Astrocyte (in vitro differentiated cells and primary cell): ENCODE results near the gene LRRC4C. TPM values are rescaled to one million over a fixed set of nuclear protein-coding genes. Genes with fewer than 3 reads are reported as not detected.
A peak's percentile ranks its signal among the peaks of the same experiment; 100 is the strongest.

Experiments
- DNase-seq: peaks from one replicate; pipeline ENCODE4 v3.0.0-alpha.2; 2010; ENCODE audit warnings: low read depth
- FAIRE-seq: peaks from 2 replicates; lab custom pipeline; 2011; peaks lifted over from hg19 to GRCh38; lab: Jason Lieb, UNC
- H2AFZ ChIP-seq: 2 replicates; pipeline ENCODE4 v1.6.0; 2012; ENCODE audit warnings: low read depth, low read length, inconsistent platforms
- H3K27ac ChIP-seq: 2 replicates; pipeline ENCODE4 v1.5.1; 2011; ENCODE audit warnings: low read depth, low read length, inconsistent platforms
- H3K27me3 ChIP-seq: 2 replicates; pipeline ENCODE4 v1.6.0; 2011; ENCODE audit warnings: low read length, inconsistent platforms; ENCODE audit not compliant: insufficient read depth
- H3K36me3 ChIP-seq: 2 replicates; pipeline ENCODE4 v1.5.1; 2011; ENCODE audit warnings: low read length, inconsistent platforms; ENCODE audit not compliant: insufficient read depth
- H3K4me1 ChIP-seq: 2 replicates; pipeline ENCODE4 v1.5.1; 2011; ENCODE audit warnings: low read length, inconsistent platforms; ENCODE audit not compliant: insufficient read depth
- H3K4me2 ChIP-seq: 2 replicates; pipeline ENCODE4 v1.6.0; 2012; ENCODE audit warnings: low read length, inconsistent platforms
- H3K4me3 ChIP-seq: 2 replicates; pipeline ENCODE4 v1.5.1; 2011; ENCODE audit warnings: low read depth, mild to moderate bottlenecking, low read length, inconsistent platforms; ENCODE audit not compliant: insufficient read depth
- H3K79me2 ChIP-seq: 2 replicates; pipeline ENCODE4 v1.6.0; 2012; ENCODE audit warnings: mild to moderate bottlenecking, low read length, inconsistent platforms; ENCODE audit not compliant: insufficient read depth
- H3K9ac ChIP-seq: 2 replicates; pipeline ENCODE4 v1.6.0; 2012; ENCODE audit warnings: mild to moderate bottlenecking, low read length, inconsistent platforms
- H3K9me3 ChIP-seq: 2 replicates; pipeline ENCODE4 v1.5.1; 2012; ENCODE audit warnings: low read depth, mild to moderate bottlenecking, low read length, inconsistent platforms; ENCODE audit not compliant: insufficient read depth
- H4K20me1 ChIP-seq: 2 replicates; pipeline ENCODE4 v1.6.0; 2012; ENCODE audit warnings: low read length, inconsistent platforms; ENCODE audit not compliant: insufficient read depth
- H3K27ac Mint-ChIP-seq: one replicate; pipeline ENCODE4 v1.8.0; 2021; ENCODE audit warnings: mild to moderate bottlenecking, mixed read lengths; ENCODE audit not compliant: unreplicated experiment
- H3K27me3 Mint-ChIP-seq: one replicate; pipeline ENCODE4 v1.8.0; 2021; ENCODE audit warnings: low read depth, mixed read lengths; ENCODE audit not compliant: unreplicated experiment
- H3K36me3 Mint-ChIP-seq: one replicate; pipeline ENCODE4 v1.8.0; 2021; ENCODE audit warnings: low read depth, mixed read lengths; ENCODE audit not compliant: unreplicated experiment
- H3K4me1 Mint-ChIP-seq: one replicate; pipeline ENCODE4 v1.8.0; 2021; ENCODE audit warnings: low read depth, mixed read lengths; ENCODE audit not compliant: unreplicated experiment
- H3K4me3 Mint-ChIP-seq: one replicate; pipeline ENCODE4 v1.8.0; 2021; ENCODE audit warnings: mild to moderate bottlenecking, moderate library complexity, mixed read lengths; ENCODE audit not compliant: unreplicated experiment
- H3K9me3 Mint-ChIP-seq: one replicate; pipeline ENCODE4 v1.8.0; 2021; ENCODE audit warnings: mild to moderate bottlenecking, mixed read lengths; ENCODE audit not compliant: unreplicated experiment
- EZH2 ChIP-seq: IDR thresholded peaks from 2 replicates; pipeline ENCODE4 v1.6.1; 2012; ENCODE audit warnings: mild to moderate bottlenecking, low read length, inconsistent platforms; ENCODE audit not compliant: insufficient read depth
- total RNA-seq: library from RNA; stranded (reverse); gene quantifications from 2 replicates; pipeline ENCODE4 v1.2.1, GENCODE V29; 2021
- TF ChIP-seq, protein P1 (sequence below): IDR thresholded peaks from 2 replicates; pipeline ENCODE4 v1.5.1; 2011; ENCODE audit warnings: low read depth, mild to moderate bottlenecking, inconsistent platforms, low read length, moderate library complexity; ENCODE audit not compliant: insufficient read depth

Gene LRRC4C
- total RNA-seq, 1 donor from 2014 or later: 9.0 TPM

DNA sequence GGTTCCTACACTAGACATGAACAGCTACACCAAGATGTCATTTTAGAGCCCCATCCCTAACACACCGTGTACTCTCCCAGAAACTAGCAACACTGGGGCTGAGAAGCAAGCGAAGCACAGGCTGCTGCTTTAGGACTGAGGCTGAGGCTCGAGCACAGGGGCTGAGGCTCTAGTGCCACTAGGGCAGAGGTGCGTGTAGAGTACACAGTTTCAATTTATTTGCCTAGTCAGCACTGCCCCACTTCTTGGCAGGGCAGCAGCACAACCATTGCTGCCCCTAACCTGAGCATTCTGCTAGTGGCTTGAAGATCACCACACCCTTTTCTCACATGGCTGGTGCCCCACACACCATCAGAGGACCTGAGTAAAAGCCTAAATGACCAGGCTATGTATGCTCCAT lies 713.2 kb downstream of the LRRC4C start:
- Histone ChIP-seq H3K4me3 (no peak overlapping the region), H3K27ac (no peak overlapping the region), H2AFZ (no peak overlapping the region), H3K9ac (no peak overlapping the region), H3K36me3 (no peaks in the 10 kb centered on the region), H3K4me2 (no peak overlapping the region), H4K20me1 (no peaks in the 10 kb centered on the region), H3K4me1 (no peaks in the 10 kb centered on the region), H3K79me2 (no peaks in the 10 kb centered on the region), H3K27me3 (no peaks in the 10 kb centered on the region), H3K9me3 (no peaks in the 10 kb centered on the region)
- no peak overlapping the region for H3K27ac Mint-ChIP-seq
- no peak for FAIRE-seq
- no peak for DNase-seq
- no peaks in the 10 kb centered on the region for H3K36me3 Mint-ChIP-seq
- no peaks in the 10 kb centered on the region for H3K4me1 Mint-ChIP-seq
- no peak overlapping the region for H3K4me3 Mint-ChIP-seq
- no peaks in the 10 kb centered on the region for H3K9me3 Mint-ChIP-seq
- TF ChIP-seq, protein P1, sequence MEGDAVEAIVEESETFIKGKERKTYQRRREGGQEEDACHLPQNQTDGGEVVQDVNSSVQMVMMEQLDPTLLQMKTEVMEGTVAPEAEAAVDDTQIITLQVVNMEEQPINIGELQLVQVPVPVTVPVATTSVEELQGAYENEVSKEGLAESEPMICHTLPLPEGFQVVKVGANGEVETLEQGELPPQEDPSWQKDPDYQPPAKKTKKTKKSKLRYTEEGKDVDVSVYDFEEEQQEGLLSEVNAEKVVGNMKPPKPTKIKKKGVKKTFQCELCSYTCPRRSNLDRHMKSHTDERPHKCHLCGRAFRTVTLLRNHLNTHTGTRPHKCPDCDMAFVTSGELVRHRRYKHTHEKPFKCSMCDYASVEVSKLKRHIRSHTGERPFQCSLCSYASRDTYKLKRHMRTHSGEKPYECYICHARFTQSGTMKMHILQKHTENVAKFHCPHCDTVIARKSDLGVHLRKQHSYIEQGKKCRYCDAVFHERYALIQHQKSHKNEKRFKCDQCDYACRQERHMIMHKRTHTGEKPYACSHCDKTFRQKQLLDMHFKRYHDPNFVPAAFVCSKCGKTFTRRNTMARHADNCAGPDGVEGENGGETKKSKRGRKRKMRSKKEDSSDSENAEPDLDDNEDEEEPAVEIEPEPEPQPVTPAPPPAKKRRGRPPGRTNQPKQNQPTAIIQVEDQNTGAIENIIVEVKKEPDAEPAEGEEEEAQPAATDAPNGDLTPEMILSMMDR: no peak
- TF ChIP-seq EZH2: no peak
- no peaks in the 10 kb centered on the region for H3K27me3 Mint-ChIP-seq

DNA sequence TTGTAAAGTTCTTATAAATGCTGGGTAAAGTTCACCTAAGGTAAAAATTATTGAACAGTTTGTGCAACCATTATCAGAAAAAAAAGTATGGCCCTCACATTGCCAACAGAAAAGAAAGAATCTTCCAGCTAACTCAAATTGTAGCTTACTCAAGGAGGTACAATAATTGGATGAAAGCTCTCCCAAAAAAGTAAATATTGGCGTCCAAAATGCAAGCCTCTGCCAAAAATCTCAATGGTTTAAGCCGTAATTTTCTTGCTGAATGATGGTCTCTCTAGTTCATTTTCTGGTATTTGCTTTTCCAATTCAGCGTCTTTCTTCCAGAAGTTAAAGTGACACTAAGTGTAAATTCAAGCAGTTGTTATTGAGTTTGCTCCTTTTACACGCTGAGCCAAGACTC lies 727.3 kb downstream of the LRRC4C start:
- Mint-ChIP-seq H3K4me3 (no peak overlapping the region), H3K27ac (no peak overlapping the region), H3K4me1 (no peaks in the 10 kb centered on the region), H3K36me3 (no peaks in the 10 kb centered on the region), H3K9me3 (peaks cover 5% of the 10 kb centered on the region), H3K27me3 (no peaks in the 10 kb centered on the region)
- H3K9ac ChIP-seq: no peak overlapping the region
- no peaks in the 10 kb centered on the region for H3K27me3 ChIP-seq
- no peak for DNase-seq
- no peaks in the 10 kb centered on the region for H3K36me3 ChIP-seq
- TF ChIP-seq, protein P1: no peak
- no peak overlapping the region for H2AFZ ChIP-seq
- no peak for FAIRE-seq
- no peak overlapping the region for H3K27ac ChIP-seq
- H3K4me2 ChIP-seq: no peak overlapping the region
- no peaks in the 10 kb centered on the region for H3K4me1 ChIP-seq
- no peaks in the 10 kb centered on the region for H3K79me2 ChIP-seq
- H4K20me1 ChIP-seq: no peaks in the 10 kb centered on the region
- H3K4me3 ChIP-seq: no peak overlapping the region
- no peaks in the 10 kb centered on the region for H3K9me3 ChIP-seq

DNA sequence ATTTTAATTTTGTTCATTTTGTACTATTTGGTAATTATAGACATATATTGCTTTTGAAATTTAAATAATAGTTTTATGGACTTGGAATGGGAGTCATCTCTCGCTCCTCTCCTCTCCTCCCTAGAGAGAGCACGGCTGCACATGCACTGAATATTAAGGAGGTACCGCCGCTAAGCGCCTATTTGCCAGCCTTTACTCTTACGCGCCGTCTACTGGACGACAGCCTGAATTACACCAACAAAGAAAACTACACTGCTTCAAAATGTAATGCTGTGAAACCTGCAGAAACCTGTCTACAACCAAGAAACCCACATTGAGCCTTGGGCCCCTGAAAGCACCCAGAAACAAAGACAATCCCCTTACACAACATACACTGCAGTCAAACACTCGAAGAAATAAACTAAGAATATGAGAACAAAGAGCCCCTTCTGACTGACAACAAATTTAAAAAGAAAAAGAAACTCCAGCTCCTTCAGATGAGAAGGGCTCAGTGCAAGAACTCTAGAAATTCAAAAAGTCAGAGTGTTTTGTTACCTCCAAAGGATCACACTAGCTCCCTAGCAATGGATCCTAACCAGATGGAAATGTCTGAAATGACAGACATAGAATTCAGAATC lies 737.2 kb downstream of the LRRC4C start:
- Mint-ChIP-seq H3K36me3 (no peaks in the 10 kb centered on the region), H3K27me3 (no peaks in the 10 kb centered on the region), H3K4me1 (no peaks in the 10 kb centered on the region), H3K4me3 (no peak overlapping the region), H3K27ac (no peak overlapping the region), H3K9me3 (peaks cover 7% of the 10 kb centered on the region)
- no peaks in the 10 kb centered on the region for H3K4me1 ChIP-seq
- TF ChIP-seq, protein P1: peak; percentile 55
- TF ChIP-seq EZH2: no peak
- no peak for FAIRE-seq
- no peak overlapping the region for H3K9ac ChIP-seq
- no peaks in the 10 kb centered on the region for H3K79me2 ChIP-seq
- no peak overlapping the region for H3K4me3 ChIP-seq
- no peaks in the 10 kb centered on the region for H4K20me1 ChIP-seq
- H3K27me3 ChIP-seq: no peaks in the 10 kb centered on the region
- no peak overlapping the region for H2AFZ ChIP-seq
- H3K4me2 ChIP-seq: no peak overlapping the region
- no peaks in the 10 kb centered on the region for H3K9me3 ChIP-seq
- H3K27ac ChIP-seq: no peak overlapping the region
- no peaks in the 10 kb centered on the region for H3K36me3 ChIP-seq
- DNase-seq: peak; percentile 2
